K562 (cell line): ENCODE data around the gene APEX1. TPM values are rescaled to one million over a fixed set of nuclear protein-coding genes. Genes with fewer than 3 reads are reported as not detected.
A peak's percentile ranks its signal among the peaks of the same experiment; 100 is the strongest.

Experiments
- CREB3L1 ChIP-seq: fragments of 450-650 bp; IDR thresholded peaks from 2 replicates; pipeline ENCODE4 v1.6.1; 2014; ENCODE audit warnings: low read depth, mild to moderate bottlenecking, moderate library complexity, borderline replicate concordance
- CSDE1 ChIP-seq, 2 experiments: fragments of 450-650 bp; IDR thresholded peaks; 2 replicates each; pipeline ENCODE4 v1.6.1; 2016; ENCODE audit warnings: mild to moderate bottlenecking in 1 of 2
- E2F6 ChIP-seq, 2 experiments: IDR thresholded peaks; 2 replicates each; pipeline ENCODE4 v1.6.1; 2011; ENCODE audit warnings: borderline replicate concordance in 1 of 2, control low read depth in 1 of 2, low read depth in 1 of 2, low read length in 1 of 2, mild to moderate bottlenecking in 1 of 2, mixed read lengths in 1 of 2, moderate library complexity in 1 of 2; ENCODE audit not compliant: insufficient read depth in 1 of 2, insufficient read length in 1 of 2, poor library complexity in 1 of 2, severe bottlenecking in 1 of 2; ENCODE audit errors: extremely low read depth in 1 of 2
- ELK1 ChIP-seq: sonication (generic); formaldehyde crosslinking; IDR thresholded peaks from 2 replicates; pipeline ENCODE4 v1.8.1; 2022; ENCODE audit warnings: missing genetic modification reagents
- GTF3C2 ChIP-seq: IDR thresholded peaks from 3 replicates; pipeline ENCODE4 v1.6.1; 2011; ENCODE audit warnings: borderline replicate concordance, mild to moderate bottlenecking, moderate library complexity; ENCODE audit not compliant: insufficient read length; ENCODE audit errors: extremely low read depth
- KDM5B ChIP-seq: fragments of 200-600 bp; sonication (generic); IDR thresholded peaks from 2 replicates; pipeline ENCODE4 v1.6.1; 2012; ENCODE audit warnings: low read depth, mild to moderate bottlenecking, moderate library complexity, low read length, control low read depth, inconsistent platforms; ENCODE audit not compliant: insufficient replicate concordance
- MIER1 ChIP-seq: fragments of 450-650 bp; IDR thresholded peaks from 2 replicates; pipeline ENCODE4 v1.6.1; 2016; ENCODE audit warnings: antibody characterized with exemption, mild to moderate bottlenecking, low read depth
- NKRF ChIP-seq: fragments of 450-650 bp; IDR thresholded peaks from 2 replicates; pipeline ENCODE4 v1.6.1; 2016; ENCODE audit warnings: borderline replicate concordance
- SIN3A ChIP-seq, 2 experiments: fragments of 150-350 bp in 1 of 2; IDR thresholded peaks; 2 replicates each; pipeline ENCODE4 v1.6.1; 2011 to 2016; ENCODE audit warnings: borderline replicate concordance in 2 of 2, low read depth in 2 of 2, low read length in 2 of 2, mild to moderate bottlenecking in 2 of 2, moderate library complexity in 2 of 2; ENCODE audit not compliant: control insufficient read depth in 1 of 2
- TAF7 ChIP-seq: fragments of 450-650 bp; IDR thresholded peaks from 2 replicates; pipeline ENCODE4 v1.6.1; 2016; ENCODE audit warnings: missing genetic modification characterization, missing compliant biosample characterization
- ZKSCAN8 ChIP-seq: fragments of 200-800 bp; sonication (Bioruptor generic); IDR thresholded peaks from 2 replicates; pipeline ENCODE4 v1.6.1; 2016; ENCODE audit warnings: missing genetic modification characterization, missing compliant biosample characterization
- ZNF586 ChIP-seq: fragments of 450-650 bp; formaldehyde crosslinking; conservative IDR thresholded peaks from 2 replicates; pipeline ENCODE4 v1.4.0; 2020; ENCODE audit warnings: mild to moderate bottlenecking, moderate library complexity
- ZNF780A ChIP-seq: fragments of 250-450 bp; sonication (Bioruptor Pico); IDR thresholded peaks from 2 replicates; pipeline ENCODE4 v1.5.0; 2021; ENCODE audit warnings: mild to moderate bottlenecking
- polyA plus RNA-seq, 8 experiments: library from polyadenylated mRNA; depleted of rRNA in 4 of 8; stranded (reverse) in 5 of 8; unstranded in 3 of 8; fragments of >200 nt; fragmentation: Nextera tagmentation in 2 of 8; fragmentation: Illumina TruSeq in 1 of 8; extraction: Ambion mirVana in 2 of 8; extraction: Trizol in 1 of 8; gene quantifications; 2 replicates each; pipeline versions ENCODE4 v1.2.1 to v1.2.3, GENCODE V29; 2011 to 2014; ENCODE audit warnings: inconsistent platforms in 1 of 8, missing spikeins in 1 of 8
- total RNA-seq, 7 experiments: library from RNA; depleted of rRNA in 6 of 7; stranded (reverse); fragments of >200 nt in 6 of 7; fragmentation: Illumina TruSeq in 2 of 7; extraction: Trizol in 2 of 7; gene quantifications; 2 replicates each; pipeline versions ENCODE4 v1.2.1 to v1.2.3, GENCODE V29; 2011 to 2021; ENCODE audit warnings: low replicate concordance in 1 of 7
- TF ChIP-seq, protein P1 (sequence below): sonication (generic); formaldehyde crosslinking; IDR thresholded peaks from 2 replicates; pipeline ENCODE4 v1.9.0; 2022; ENCODE audit warnings: mild to moderate bottlenecking, missing genetic modification reagents

Gene APEX1
- total and polyA plus RNA-seq, 9 of the 15 experiments (the other 6 are each of a cell fraction or from before 2014, with no cell fraction given) = 50.2 to 274 (median 158) TPM

- TF ChIP-seq ZNF780A (no peak), E2F6 (IDR thresholded peaks at IDR 0.05; ENCODE audit: borderline replicate concordance in 1 of 2, extremely low read depth in 1 of 2, insufficient read depth in 1 of 2, insufficient read length in 1 of 2, low read depth in 1 of 2, low read length in 1 of 2, poor library complexity in 1 of 2, severe bottlenecking in 1 of 2) (peak; percentile 88 to 91), SIN3A (IDR thresholded peaks at IDR 0.05; ENCODE audit: borderline replicate concordance in 2 of 2, control insufficient read depth in 1 of 2, low read depth in 2 of 2, low read length in 2 of 2) (peak in 1 of 2 experiments; percentile 11; a peak in 1 of 4 replicates), ELK1 (no peak), MIER1 (no peak), ZNF586 (CRISPR knock-in tag) (no peak), ZKSCAN8 (CRISPR knock-in tag) (0 out of 2 replicates have a peak, but pooled peaks have one; percentile 35), TAF7 (tag) (no peak), CREB3L1 (peak; percentile 21; the same call in 1 of the 2 replicates), NKRF (peak; percentile 76; the same call in 1 of the 2 replicates), KDM5B (peak; percentile 84), GTF3C2 (no peak), CSDE1 (IDR thresholded peaks at IDR 0.05) (no peak)
- TF ChIP-seq, protein P1, sequence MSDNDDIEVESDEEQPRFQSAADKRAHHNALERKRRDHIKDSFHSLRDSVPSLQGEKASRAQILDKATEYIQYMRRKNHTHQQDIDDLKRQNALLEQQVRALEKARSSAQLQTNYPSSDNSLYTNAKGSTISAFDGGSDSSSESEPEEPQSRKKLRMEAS = peak; percentile 96
Observed at GRCh38 chr14:20461225-20462141, 6.5 kb downstream of the APEX1 start, which contains the start of gene PIP4P1 (continued).
